NCI-H82 treated with DMSO at 0.1 percent for 48 hours (cell line): ENCODE measurements around the gene NFYC.
A peak's percentile ranks its signal among the peaks of the same experiment; 100 is the strongest.
"Not testable (repeated sequence)": the region's sequence is repeated elsewhere in the genome, so short reads cannot be mapped to it uniquely, and the experiment has no call there.

Source experiments
- DNase-seq: peaks from one replicate; lab custom pipeline; 2025; ENCODE audit not compliant: unreplicated experiment; lab: John Stamatoyannopoulos, UW

The NFYC gene

DNA sequence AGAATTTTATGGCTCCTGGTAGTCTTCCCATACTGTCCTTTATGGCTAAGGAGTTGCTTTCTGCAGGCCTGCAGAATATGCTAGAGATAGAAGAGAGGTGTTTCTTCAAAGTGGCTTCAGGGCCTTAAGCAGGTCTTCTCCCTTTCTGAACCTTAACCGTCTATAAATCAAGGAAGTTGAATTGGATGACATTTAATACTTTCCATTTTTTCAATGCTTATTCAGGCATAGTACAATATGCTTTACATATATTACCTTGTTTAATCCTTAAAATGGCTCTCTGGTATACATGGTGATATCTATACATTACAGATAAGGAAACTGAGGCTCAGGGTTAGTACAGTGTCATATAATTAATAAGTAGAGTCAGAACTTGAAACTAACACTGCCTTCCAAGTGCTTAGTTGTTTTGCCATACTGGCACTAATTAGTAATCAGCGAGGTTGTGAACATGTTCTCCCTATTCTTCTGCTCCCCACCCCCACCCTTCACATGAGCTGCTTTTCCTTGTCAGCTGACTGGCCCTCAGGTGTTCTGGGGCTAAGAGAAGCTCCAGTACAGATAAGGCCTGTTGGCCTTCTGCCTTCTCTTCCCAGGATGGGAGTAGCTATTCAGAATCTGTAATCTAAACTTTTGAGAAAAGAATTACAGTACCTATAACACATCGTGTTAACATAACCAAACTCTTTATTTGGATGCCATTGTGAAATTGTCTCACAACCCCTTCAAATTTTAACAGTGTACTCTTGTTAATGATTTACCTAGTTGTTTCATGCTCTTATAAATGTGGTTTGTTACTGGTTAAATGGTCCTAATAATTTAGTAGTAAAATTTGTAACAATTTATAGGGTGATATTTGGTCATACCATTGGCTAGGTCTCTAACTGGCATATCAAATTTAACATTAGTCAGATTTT, 13.6 kb downstream of the NFYC start:
- no peak for DNase-seq

DNA sequence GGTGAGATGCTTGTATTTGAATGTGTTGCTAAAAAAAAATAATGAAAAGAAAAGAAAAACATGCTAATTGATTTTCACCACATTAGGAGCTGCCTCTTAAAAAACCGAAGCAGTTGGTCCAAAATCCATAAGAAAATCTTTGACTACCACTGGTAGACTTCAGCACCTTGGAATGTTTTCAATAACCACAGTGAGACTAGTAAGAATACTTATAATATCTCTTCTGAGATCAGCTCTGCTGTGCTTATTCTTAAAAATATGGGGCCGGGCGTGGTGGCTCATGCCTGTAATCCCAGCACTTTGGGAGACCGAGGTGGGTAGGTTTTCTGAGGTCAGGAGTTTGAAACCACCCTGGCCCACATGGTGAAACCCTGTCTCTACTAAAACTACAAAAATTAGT, 15.1 kb downstream of the NFYC start:
- no peak for DNase-seq

DNA sequence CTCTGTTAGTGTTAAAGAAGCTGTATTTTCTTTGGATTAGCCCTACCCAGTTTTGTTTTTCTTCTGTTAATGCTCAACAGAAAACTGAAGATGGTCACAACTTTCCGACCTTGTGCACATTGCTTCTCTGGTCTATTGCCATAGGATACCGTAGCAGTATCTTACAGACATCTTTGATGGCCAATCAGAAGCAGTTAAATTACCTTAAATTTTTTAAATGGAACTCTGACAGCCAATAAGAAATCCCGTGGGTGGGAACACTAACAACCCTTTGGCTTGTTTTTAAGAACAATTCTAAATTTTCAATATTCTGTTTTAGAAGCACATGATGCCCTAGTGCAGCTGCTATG, 17.2 kb downstream of the NFYC start:
- DNase-seq: peak; percentile 90

DNA sequence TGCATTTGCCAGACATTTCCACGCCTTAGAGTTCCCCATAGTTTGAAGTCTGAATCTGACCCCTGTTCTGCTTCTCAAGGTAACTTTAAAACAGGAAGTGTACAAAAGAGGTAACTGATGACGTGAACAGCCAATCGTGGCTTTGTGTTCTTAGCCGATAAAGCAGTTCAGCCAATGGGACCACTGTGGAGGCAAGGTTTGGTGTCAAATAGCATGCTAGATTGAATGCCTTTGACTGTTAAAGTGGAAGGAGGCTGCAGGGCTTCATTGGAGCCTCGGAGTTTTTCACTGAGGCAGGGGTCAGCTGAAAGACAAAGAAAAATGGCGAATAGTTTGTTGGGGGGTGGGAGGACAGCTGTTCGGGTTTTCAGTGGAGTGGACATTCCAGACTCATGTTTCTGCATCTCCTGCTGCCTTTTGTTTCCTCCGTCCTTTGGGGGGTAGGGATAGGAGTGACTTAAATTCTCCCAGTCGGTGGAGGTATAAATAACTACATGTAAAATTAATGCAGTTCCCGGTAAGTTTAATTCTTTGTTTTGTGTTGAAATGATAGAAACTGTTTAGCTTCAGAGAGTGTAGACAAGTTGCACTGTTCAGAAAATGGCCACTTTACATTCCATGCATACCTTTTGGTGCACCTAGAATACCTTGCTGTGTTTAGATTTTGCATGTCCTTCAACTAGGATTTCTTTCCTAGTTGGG, 17.7 kb downstream of the NFYC start:
- peak; percentile 97 for DNase-seq

DNA sequence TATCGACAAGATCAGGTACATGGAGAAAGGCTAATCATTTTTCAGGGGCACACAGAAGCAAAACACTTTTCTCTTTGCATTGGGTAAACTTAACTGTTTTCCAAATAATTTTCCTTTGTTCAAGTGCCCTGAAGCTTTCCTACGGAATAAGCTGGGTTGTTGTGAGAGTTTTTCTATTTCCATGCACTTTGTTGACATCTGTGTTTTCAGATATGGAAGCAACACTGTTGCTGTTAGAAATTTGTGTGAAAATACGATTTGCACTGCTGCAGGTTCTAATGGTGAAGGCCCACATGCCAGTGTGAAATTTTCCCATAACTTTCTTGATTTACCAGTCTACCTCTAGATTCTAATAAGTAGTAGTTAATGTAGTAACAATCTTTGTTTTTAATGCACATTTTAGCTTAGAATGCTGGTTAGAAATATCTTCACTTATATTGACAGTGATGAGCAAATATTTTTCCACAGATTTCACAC, 18.3 kb downstream of the NFYC start:
- no peak for DNase-seq

GRCh38 chr1:40710581-40711315, 19.2 kb downstream of the NFYC start:
- peak; percentile 39 for DNase-seq

DNA sequence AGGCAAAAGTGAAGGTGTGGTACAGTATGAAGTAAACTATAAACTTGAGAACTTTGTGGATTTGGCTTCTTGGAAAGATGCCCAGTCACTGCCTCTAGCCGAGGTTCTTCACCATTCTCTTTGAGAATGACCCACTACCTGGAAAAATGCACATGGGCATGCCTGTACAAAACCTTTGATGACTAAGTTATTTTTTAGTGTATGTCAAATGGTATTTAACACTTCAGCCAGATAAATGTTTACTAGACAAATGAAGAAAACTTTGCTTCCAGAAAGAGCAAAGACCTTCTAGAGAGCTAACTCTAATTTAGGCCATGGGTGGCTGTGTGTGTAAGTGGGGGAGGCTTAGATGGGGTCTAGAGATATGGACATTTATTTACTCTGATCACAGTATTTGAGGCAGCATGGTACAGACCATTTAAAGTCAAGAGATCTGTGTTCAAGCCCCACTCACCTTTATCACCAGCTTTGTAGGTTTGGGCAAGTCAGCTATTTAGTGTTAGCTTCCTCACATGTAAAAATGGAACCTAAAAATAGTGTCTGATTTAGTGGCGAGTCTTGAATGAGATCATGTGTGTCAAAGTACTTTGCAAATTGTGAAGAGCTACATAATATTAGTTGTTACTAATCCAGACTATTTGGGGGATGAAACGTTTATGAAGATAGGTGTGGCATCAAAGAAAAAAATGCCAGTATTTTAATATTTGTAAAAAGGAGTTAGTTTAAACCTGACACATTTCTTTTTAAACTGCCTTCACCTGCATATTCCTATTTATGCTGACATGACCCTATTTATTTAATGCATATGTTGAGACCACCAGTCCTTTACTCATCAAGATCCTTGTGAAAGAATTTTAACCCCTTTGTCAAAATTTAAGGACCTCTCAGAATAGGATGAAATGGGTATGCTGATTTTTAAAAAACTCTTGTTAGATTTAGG, 20.2 kb downstream of the NFYC start:
- DNase-seq: no peak

GRCh38 chr1:40712405-40712944, 21.0 kb downstream of the NFYC start:
- no peak for DNase-seq

DNA sequence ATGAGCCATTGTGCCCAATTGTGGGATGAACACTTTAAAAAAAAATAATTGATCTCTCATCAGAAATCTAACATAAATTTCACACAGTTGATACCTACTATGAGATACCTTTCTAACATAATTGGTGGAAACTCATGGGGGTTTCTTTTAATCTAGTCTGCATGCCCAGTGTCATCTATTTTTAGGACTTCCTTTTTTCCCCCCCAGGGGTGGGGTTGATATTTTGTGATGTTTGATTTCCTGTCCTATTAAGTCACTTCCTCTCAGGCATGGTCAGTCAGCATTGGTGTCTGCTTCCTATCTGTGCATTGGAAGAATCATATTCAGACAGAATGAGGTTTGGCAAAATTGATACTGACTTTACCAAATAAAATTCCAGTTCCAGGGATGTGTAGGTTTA, 21.5 kb downstream of the NFYC start:
- no peak for DNase-seq

GRCh38 chr1:40715491-40716059, 24.1 kb downstream of the NFYC start:
- no peak for DNase-seq

DNA sequence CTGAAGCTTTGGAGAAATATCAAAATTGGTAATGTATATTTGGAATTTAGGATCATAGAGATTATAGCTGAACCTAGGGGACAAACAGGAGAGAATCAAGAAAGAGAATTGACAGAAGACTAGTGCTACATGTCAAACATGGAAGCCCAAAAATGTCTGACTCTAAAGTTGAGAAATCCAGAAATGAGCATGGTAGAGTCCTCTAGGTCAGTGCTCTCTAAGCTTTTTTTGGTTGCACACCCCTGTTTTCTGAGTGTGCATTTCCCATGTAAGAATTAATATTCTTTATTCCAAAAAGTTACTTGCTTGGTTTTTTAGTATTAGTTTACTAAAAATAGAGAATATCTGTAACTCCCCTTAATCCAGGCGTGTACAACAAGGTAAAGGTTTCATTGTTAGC, 25.6 kb downstream of the NFYC start:
- no peak for DNase-seq

DNA sequence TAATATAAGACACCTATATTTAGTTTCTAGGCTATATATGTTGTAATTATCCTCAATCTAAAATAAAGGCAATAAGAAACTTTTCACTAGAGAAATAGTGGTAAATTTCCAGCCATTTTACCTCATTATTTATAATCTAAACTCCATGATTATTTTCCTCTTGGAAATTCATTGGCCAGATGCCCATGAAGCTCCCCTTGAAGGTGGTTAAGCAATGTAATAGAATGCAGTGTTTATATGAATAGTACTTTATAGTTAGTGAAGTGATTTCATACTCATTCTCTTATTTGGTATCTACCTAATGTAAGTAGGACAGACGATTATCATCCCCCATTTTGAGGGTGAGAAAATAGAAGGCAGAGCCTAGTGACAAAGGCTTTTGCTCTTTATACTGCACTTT, 26.5 kb downstream of the NFYC start:
- no peak for DNase-seq

DNA sequence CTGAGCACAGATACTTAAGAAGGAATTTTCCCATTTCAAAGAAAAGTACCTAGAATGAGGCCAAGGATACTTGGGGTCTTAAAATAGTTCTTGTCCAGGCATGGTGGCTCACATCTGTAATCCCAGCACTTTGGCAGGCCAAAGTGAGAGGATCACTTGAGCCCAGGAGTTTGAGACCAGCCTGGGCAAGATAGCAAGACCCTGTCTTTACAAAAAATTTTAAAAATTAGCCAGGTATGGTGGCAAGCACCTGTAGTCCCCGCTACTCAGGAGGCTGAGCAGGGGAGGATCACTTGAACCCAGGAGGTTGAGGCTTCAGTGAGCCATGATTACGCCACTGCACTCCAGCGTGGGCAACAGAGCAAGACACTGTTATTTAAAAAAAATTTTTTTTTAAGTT, 29.0 kb downstream of the NFYC start:
- no peak for DNase-seq

- no peak for DNase-seq
Measured at GRCh38 chr1:40722622-40723021, 31.1 kb downstream of the NFYC start.

DNA sequence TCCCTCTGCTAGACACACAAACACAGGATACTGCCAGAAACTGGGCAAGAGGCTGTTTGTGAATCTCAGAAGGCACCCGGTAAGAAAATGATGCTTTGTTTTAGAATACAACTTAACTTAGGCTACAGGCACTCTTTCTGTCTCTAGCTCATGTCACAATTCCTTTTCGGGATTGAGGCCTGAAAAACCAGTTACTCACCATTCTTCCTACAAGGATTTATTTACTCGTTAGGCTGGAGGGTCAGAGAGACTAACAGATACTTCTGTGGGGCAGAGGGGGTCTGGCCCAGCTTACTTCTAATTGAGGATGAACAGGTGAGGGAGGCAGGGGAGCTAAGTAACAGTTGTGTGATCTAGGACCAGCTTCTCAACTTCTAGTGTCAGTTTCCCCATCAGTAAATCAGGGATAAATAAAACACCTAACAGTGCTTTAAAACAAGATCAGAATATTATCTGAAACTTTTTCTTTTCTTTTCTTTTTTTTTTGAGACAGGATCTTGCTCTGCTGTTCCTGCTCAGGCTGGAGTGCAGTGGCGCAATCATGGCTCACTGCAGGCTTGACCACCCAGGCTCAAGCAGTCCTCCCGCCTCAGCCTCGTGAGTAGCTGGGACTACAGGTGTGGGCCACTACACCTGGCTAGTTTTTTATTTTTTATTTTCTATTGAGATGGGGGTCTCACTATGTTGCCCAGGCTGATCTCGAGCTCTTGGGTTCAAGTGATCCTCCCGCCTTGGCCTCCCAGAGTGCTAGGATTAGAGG, 31.9 kb downstream of the NFYC start:
- DNase-seq: no peak

DNA sequence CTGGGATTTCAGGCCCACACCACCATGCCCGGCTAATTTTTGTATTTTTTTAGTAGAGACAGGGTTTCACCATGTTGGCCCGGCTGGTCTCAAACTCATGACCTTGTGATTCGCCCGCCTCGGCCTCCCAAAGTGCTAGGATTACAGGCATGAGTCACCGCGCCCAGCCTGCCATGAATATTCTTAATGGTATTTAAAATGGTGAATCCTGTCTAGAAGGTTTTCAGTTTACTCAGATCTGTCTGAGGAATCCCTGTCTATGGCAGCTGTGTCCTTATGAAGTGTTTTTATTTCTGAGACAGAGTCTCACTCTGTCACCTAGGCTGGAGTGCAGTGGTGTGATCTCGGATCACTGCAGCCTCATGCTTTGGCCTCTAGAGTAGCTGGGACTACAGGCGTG, 36.2 kb downstream of the NFYC start:
- not testable (repeated sequence) for DNase-seq

GRCh38 chr1:40729316-40729862, 37.9 kb downstream of the NFYC start:
- not testable (repeated sequence) for DNase-seq

DNA sequence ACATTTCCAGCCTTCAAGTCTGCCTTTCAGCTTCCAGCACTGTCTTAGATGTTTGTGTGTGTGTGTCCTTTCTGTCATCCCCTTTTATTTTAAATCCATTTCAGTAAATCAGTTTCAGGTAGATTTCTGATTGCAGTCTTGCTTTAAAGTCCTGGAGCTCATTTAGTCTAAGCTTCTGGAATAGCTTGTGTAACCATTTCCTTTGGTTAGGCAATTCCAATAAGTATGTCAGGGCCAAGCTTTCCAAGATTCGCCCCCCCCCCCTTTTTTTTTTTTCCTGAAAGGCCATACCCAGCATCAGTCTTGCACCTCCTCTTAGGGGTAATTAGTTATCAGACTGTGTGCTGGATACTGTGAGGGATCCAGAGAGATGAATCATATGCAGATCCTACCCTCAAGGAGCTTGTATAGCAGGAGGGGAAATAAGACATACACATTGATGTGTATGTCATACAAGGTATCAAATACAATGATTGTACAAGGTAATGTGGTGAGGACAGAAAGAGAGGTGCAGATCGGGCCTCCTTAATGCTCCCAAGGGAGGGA, 41.3 kb downstream of the NFYC start:
- DNase-seq: no peak
